OCI-LY3 (cell line): ENCODE measurements around the gene DOCK7.

Source experiments
- CTCF ChIP-seq: fragments of 200-600, 300-600 bp; sonication (generic); IDR thresholded peaks from 2 replicates; pipeline ENCODE4 v1.5.1; 2014; ENCODE audit warnings: antibody characterized with exemption, low read length, low read depth
- EZH2phosphoT487 ChIP-seq: fragments of 200-600 bp; shearing (Covaris generic); IDR thresholded peaks from 2 replicates; pipeline ENCODE4 v1.6.1; 2018; ENCODE audit warnings: antibody characterized with exemption, mixed run types, low read depth

GRCh38 chr1:62672029-62672428 is 16.2 kb downstream of the DOCK7 start:
- no peak for TF ChIP-seq CTCF
- no peak for TF ChIP-seq EZH2phosphoT487
